Panc1 (cell line): ENCODE data around the gene NCKAP5.

Experiments used
- POLR2AphosphoS5 ChIP-seq: IDR thresholded peaks from 2 replicates; pipeline ENCODE4 v1.6.1; 2012; ENCODE audit warnings: mild to moderate bottlenecking, low read depth, low read length, moderate library complexity
- SIN3A ChIP-seq: IDR thresholded peaks from 2 replicates; pipeline ENCODE4 v1.6.1; 2012; ENCODE audit warnings: low read depth, mild to moderate bottlenecking, low read length, moderate library complexity, borderline replicate concordance; ENCODE audit not compliant: insufficient read depth
- TCF7L2 ChIP-seq: IDR thresholded peaks from 2 replicates; pipeline ENCODE4 v1.6.1; 2011; ENCODE audit warnings: mild to moderate bottlenecking, low read depth, low read length, inconsistent platforms
- TF ChIP-seq, protein P1 (sequence below): fragments of 450-650 bp; IDR thresholded peaks from 2 replicates; pipeline ENCODE4 v1.5.1; 2017; ENCODE audit warnings: mild to moderate bottlenecking
- TF ChIP-seq, protein P2 (sequence below), 2 experiments: IDR thresholded peaks; 2 replicates each; pipeline ENCODE4 v1.6.1; 2011 to 2012; ENCODE audit warnings: low read depth in 2 of 2, control low read depth in 1 of 2, low read length in 1 of 2, mild to moderate bottlenecking in 1 of 2, moderate library complexity in 1 of 2; ENCODE audit not compliant: insufficient read depth in 1 of 2

DNA sequence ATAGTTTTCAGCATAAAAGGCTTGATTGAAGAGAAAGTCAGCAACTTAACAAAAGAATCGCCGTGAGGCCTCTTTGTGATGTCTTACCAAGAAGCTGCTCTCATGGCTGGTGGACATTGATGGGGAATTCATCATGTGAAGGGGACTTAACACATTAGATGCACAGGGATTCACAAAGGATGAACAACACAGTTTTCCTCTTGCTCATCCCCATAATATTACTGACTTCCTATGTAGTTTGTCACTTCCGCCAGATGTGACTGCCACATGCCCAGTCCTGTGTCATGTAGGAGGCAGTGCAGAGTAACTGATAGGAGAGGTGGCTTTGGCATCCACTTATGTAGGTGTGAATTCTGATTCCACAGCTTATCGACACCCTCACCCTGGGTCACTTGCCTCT, 665.6 kb downstream of the NCKAP5 start:
- TF ChIP-seq, protein P1, sequence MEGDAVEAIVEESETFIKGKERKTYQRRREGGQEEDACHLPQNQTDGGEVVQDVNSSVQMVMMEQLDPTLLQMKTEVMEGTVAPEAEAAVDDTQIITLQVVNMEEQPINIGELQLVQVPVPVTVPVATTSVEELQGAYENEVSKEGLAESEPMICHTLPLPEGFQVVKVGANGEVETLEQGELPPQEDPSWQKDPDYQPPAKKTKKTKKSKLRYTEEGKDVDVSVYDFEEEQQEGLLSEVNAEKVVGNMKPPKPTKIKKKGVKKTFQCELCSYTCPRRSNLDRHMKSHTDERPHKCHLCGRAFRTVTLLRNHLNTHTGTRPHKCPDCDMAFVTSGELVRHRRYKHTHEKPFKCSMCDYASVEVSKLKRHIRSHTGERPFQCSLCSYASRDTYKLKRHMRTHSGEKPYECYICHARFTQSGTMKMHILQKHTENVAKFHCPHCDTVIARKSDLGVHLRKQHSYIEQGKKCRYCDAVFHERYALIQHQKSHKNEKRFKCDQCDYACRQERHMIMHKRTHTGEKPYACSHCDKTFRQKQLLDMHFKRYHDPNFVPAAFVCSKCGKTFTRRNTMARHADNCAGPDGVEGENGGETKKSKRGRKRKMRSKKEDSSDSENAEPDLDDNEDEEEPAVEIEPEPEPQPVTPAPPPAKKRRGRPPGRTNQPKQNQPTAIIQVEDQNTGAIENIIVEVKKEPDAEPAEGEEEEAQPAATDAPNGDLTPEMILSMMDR = no peak
- TF ChIP-seq POLR2AphosphoS5 = no peak
- TF ChIP-seq, protein P2, sequence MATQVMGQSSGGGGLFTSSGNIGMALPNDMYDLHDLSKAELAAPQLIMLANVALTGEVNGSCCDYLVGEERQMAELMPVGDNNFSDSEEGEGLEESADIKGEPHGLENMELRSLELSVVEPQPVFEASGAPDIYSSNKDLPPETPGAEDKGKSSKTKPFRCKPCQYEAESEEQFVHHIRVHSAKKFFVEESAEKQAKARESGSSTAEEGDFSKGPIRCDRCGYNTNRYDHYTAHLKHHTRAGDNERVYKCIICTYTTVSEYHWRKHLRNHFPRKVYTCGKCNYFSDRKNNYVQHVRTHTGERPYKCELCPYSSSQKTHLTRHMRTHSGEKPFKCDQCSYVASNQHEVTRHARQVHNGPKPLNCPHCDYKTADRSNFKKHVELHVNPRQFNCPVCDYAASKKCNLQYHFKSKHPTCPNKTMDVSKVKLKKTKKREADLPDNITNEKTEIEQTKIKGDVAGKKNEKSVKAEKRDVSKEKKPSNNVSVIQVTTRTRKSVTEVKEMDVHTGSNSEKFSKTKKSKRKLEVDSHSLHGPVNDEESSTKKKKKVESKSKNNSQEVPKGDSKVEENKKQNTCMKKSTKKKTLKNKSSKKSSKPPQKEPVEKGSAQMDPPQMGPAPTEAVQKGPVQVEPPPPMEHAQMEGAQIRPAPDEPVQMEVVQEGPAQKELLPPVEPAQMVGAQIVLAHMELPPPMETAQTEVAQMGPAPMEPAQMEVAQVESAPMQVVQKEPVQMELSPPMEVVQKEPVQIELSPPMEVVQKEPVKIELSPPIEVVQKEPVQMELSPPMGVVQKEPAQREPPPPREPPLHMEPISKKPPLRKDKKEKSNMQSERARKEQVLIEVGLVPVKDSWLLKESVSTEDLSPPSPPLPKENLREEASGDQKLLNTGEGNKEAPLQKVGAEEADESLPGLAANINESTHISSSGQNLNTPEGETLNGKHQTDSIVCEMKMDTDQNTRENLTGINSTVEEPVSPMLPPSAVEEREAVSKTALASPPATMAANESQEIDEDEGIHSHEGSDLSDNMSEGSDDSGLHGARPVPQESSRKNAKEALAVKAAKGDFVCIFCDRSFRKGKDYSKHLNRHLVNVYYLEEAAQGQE (IDR thresholded peaks at IDR 0.05; ENCODE audit: insufficient read depth in 1 of 2, low read depth in 2 of 2, low read length in 1 of 2) = no peak
- TF ChIP-seq TCF7L2 = no peak
- TF ChIP-seq SIN3A = no peak
